T-helper 9 cell (primary cell): ENCODE measurements around the gene UBE2V1.
"Not testable (repeated sequence)": the region's sequence is repeated elsewhere in the genome, so short reads cannot be mapped to it uniquely, and the experiment has no call there.

Experiments used
- DNase-seq: peaks from one replicate; pipeline ENCODE4 v3.0.0-alpha.2; 2020

UBE2V1 gene

GRCh38 chr20:50092436-50092835, 20.5 kb downstream of the UBE2V1 start:
- no peak for DNase-seq

- no peak for DNase-seq
These were observed 23.2 kb downstream of the UBE2V1 start for GRCh38 chr20:50089787-50090177.

GRCh38 chr20:50089140-50089786, 23.7 kb downstream of the UBE2V1 start:
- DNase-seq, result no peak

- no peak for DNase-seq
These were observed 24.9 kb downstream of the UBE2V1 start for GRCh38 chr20:50088022-50088421.

- peak; percentile 8 for DNase-seq
These were observed 27.2 kb downstream of the UBE2V1 start for GRCh38 chr20:50085481-50086365.

- no peak for DNase-seq
These were observed 27.8 kb downstream of the UBE2V1 start for GRCh38 chr20:50085146-50085480.

- DNase-seq, result no peak
These were observed 29.9 kb downstream of the UBE2V1 start for GRCh38 chr20:50083034-50083433.

- DNase-seq, result not testable (repeated sequence)
These were observed 30.9 kb downstream of the UBE2V1 start for GRCh38 chr20:50082056-50082455.

- DNase-seq, result no peak
These were observed 34.9 kb downstream of the UBE2V1 start for GRCh38 chr20:50077818-50078601.

GRCh38 chr20:50073500-50073899, 39.5 kb downstream of the UBE2V1 start:
- DNase-seq, result no peak

- peak; percentile 95 for DNase-seq
These were observed 41.7 kb downstream of the UBE2V1 start for GRCh38 chr20:50071039-50071888.

GRCh38 chr20:50070361-50070760, 42.6 kb downstream of the UBE2V1 start:
- DNase-seq, result no peak

GRCh38 chr20:50068041-50068651, 44.8 kb downstream of the UBE2V1 start:
- no peak for DNase-seq

- no peak for DNase-seq
These were observed 45.5 kb downstream of the UBE2V1 start for GRCh38 chr20:50067461-50067860.

- no peak for DNase-seq
These were observed 45.9 kb downstream of the UBE2V1 start for GRCh38 chr20:50067018-50067417.

GRCh38 chr20:50066161-50066834, 46.7 kb downstream of the UBE2V1 start:
- no peak for DNase-seq

GRCh38 chr20:50065325-50065615, 47.7 kb downstream of the UBE2V1 start:
- DNase-seq, result no peak

- DNase-seq, result not testable (repeated sequence)
These were observed 49.2 kb downstream of the UBE2V1 start for GRCh38 chr20:50063763-50064162.

GRCh38 chr20:50062006-50062838, 50.7 kb downstream of the UBE2V1 start:
- no peak for DNase-seq

- no peak for DNase-seq
These were observed 51.6 kb downstream of the UBE2V1 start for GRCh38 chr20:50061151-50062005.
